GM12865 (cell line): Measurements from ENCODE around the gene MXRA5.
"Not testable (repeated sequence)": the region's sequence is repeated elsewhere in the genome, so short reads cannot be mapped to it uniquely, and the experiment has no call there.

Experiments used
- DNase-seq: peaks from one replicate; pipeline ENCODE4 v3.0.0; 2010; ENCODE audit warnings: low read depth
- H3K4me3 ChIP-seq: 2 replicates; pipeline ENCODE4 v1.5.1; 2011; ENCODE audit warnings: mild to moderate bottlenecking, low read depth, low read length, control low read depth
- TF ChIP-seq, protein P1 (sequence below): IDR thresholded peaks from 2 replicates; pipeline ENCODE4 v1.5.1; 2011; ENCODE audit warnings: low read length, control low read depth, low read depth, inconsistent platforms; ENCODE audit not compliant: insufficient read depth; ENCODE audit errors: missing control alignments

The MXRA5 gene

DNA sequence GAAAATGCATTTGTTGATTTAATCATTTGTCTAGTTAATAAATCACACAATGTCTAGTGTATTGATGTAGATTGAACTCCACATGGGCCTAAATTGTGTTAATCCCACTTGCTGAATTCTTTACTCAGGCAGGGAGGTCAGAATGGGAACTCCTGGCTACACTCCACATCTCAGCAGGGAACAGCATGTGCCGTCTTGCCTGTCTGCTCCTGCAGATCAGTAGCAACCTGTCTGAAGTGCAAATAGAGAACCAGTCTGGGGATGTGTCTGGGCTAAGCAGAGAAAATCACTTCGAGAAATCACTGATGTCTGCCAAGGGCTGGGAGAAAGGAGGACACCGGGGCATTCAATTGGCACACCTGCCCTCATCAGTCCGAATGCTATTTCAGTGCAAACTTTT, 16.5 kb upstream of the MXRA5 start:
- no peak overlapping the region for H3K4me3 ChIP-seq
- no peak for DNase-seq
- TF ChIP-seq, protein P1, sequence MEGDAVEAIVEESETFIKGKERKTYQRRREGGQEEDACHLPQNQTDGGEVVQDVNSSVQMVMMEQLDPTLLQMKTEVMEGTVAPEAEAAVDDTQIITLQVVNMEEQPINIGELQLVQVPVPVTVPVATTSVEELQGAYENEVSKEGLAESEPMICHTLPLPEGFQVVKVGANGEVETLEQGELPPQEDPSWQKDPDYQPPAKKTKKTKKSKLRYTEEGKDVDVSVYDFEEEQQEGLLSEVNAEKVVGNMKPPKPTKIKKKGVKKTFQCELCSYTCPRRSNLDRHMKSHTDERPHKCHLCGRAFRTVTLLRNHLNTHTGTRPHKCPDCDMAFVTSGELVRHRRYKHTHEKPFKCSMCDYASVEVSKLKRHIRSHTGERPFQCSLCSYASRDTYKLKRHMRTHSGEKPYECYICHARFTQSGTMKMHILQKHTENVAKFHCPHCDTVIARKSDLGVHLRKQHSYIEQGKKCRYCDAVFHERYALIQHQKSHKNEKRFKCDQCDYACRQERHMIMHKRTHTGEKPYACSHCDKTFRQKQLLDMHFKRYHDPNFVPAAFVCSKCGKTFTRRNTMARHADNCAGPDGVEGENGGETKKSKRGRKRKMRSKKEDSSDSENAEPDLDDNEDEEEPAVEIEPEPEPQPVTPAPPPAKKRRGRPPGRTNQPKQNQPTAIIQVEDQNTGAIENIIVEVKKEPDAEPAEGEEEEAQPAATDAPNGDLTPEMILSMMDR = no peak

DNA sequence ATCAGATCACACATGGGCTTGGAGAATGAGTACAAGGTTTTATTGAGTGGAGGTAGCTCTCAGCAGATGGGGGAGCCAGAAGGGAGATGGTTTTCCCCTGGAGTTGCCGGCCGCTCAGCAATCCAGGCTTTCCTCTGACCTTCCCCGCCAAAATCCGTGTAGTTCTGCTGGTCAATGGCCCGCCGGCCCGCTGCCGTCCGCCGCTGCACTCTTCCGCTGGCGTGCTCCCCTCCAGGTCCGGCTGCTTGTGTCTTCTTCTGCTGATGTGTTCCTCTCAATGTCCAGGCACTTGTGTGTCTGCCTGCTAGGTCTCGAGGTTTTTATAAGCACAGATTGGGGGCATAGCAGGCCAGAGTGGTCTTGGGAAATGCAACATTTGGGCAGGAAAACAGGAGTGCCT, 14.4 kb upstream of the MXRA5 start:
- no peak overlapping the region for H3K4me3 ChIP-seq
- no peak for DNase-seq
- TF ChIP-seq, protein P1 = no peak

DNA sequence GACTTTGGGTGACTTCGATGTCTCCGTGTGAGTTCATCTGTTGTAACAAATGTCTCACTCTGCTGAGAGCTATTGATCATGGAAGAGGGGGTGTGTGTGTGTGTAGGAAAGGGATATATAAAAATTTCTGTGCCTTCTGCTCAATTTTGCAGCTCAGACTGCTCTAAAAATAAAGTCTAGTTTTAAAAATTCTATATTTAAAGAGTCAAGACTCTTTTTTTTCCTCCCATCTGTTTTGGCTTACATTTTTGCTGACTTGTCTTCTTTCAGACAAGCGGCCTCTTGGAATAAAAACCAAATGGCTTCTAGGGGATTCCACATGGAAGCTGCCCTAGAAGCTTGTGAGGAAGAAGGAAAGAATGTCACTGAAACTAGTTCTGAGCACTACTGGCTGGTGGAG, 6.3 kb upstream of the MXRA5 start:
- not testable (repeated sequence) for H3K4me3 ChIP-seq, DNase-seq

DNA sequence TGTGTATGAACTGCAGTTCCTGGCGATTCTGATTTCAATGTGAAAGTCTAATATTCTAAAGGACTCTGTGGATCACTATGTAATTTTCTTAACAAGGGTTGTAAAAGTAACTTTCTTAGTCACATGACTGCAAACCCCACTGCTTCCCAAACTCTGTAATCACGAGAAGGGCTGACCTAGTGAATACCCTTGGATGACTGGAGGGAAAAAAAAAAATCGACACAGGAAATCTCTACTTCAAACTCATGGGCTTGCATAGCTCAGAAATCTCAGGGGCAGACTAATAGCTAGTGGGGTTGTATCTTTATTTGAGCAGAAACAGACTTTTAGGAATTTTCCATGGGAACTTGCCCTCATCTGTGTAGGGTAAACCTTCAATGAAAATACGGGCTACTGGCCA, 4.8 kb upstream of the MXRA5 start:
- DNase-seq = no peak
- TF ChIP-seq, protein P1 = no peak
- no peak overlapping the region for H3K4me3 ChIP-seq

DNA sequence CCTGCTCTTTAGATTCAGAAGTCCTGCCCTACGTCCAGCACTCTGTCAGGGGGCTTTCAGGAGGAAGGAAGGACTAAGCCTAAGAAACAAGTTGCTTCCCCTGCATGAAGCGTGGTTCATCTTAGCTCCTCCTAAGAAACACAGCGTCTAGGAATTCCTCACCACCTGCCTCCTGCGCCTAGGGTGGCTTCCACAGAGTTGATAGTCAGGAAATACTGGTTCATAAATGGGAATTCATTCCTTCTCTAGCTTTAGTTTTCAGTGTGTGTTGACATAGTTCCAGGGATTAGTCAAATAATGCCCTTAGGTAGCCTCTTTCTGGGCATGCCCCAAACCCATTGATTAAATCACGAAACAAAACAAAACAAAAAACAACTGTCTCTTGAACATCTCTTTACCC, 1.7 kb upstream of the MXRA5 start:
- DNase-seq = no peak
- H3K4me3 ChIP-seq = no peak overlapping the region
- TF ChIP-seq, protein P1 = no peak

DNA sequence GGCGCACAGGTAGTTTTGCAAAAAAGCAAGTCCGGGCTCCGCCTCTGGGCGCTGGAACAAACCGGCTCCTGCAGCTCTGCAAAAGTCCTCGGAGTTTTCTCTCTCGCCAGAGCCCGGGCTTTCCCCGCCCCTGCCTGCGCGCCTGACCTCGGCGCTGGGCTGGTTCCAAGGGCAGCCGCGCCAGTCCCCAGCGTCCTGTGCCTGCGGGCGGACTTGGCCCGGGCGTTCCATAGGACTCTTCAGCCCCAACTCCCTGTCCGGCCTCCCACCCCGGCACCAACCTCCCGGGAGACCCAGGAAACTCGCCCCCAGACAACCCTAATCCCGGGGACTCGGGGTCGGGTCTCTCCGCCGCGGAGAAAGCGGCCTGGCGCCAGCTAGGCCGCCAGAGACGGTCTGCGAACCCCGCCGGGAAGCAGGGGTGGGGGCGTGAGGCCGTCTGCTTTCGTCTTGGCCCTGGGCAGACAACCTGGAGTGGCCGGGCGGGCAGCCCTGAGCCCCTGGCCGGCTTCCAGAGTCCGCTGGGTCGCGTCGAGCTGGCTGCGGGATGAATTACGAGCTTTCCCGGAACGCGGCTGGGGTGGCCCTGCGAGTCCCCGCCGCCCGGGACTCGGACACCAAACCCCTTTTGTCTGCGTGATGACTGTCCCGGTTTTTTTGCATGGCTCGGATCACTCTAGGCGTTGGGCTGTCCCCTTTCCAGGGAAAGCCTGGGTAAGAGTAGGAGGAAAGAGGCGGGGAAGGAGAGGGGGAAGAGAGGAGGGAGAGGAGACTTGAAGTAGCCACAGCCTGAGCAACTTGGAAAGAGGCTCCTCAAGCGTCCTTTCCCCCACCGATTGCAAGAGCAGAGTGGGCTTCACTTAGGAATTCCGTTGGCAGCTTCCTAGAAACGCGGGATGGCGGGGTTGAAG, 916 bp downstream of the MXRA5 start:
- TF ChIP-seq, protein P1 = no peak
- no peak for DNase-seq
- H3K4me3 ChIP-seq = no peak overlapping the region

DNA sequence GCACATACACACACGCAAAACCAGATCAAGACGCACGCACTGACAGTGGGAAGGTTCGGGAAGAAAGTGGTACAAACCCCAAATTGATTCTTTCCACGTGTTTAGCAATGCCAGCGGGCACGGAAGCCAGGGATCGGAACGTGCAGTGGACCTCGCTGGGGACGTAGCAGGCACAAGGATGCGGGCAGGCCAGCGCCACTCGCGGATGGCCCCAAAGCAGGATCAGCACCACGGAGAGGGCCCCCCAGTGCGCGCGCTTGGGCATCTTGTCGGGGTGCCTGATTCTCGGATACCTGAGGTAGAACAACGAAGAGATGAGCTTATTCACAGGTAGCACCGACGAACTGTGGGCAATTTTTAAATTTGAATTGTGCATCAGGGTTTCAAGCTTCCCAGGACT, 2.9 kb downstream of the MXRA5 start:
- H3K4me3 ChIP-seq = not testable (repeated sequence)

DNA sequence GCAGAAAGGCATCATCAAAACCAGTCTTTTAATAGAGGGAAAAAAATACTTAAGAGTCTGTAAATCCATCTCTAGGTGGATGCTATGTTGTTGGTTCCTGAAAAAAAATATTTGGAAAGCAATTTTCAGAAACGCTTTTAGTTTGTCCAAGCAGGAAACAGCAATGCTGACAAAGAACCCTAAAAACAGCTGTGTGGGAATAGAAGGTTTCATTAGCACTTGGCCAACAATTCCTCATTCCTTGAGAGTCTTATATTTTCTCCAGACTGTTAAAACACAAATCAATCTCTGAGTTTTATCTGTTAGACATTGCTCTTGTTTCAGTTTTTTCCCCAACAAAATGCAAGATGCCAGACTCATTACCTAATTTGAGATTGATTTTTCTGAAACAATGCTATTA, 6.4 kb downstream of the MXRA5 start:
- DNase-seq = no peak
- TF ChIP-seq, protein P1 = no peak
- H3K4me3 ChIP-seq = no peak overlapping the region

More for the DNA sequence above, 2.9 kb downstream of the MXRA5 start:
- DNase-seq = not testable (repeated sequence)
